Epithelial cell of esophagus (primary cell): ENCODE data around the gene AGK.

Source experiments
- DNase-seq: peaks from one replicate; pipeline ENCODE4 v3.0.0; 2010; ENCODE audit warnings: low read depth
- H3K4me3 ChIP-seq: 2 replicates; pipeline ENCODE4 v1.5.1; 2011; ENCODE audit warnings: mild to moderate bottlenecking, low read length, control low read depth
- TF ChIP-seq, protein P1 (sequence below): IDR thresholded peaks from 2 replicates; pipeline ENCODE4 v1.5.1; 2011; ENCODE audit warnings: low read depth, mild to moderate bottlenecking, low read length, control low read depth, inconsistent platforms; ENCODE audit not compliant: insufficient read depth; ENCODE audit errors: missing control alignments

Gene AGK

GRCh38 chr7:141624763-141625162 lies 73.6 kb downstream of the AGK start:
- DNase-seq, result no peak
- TF ChIP-seq, protein P1, sequence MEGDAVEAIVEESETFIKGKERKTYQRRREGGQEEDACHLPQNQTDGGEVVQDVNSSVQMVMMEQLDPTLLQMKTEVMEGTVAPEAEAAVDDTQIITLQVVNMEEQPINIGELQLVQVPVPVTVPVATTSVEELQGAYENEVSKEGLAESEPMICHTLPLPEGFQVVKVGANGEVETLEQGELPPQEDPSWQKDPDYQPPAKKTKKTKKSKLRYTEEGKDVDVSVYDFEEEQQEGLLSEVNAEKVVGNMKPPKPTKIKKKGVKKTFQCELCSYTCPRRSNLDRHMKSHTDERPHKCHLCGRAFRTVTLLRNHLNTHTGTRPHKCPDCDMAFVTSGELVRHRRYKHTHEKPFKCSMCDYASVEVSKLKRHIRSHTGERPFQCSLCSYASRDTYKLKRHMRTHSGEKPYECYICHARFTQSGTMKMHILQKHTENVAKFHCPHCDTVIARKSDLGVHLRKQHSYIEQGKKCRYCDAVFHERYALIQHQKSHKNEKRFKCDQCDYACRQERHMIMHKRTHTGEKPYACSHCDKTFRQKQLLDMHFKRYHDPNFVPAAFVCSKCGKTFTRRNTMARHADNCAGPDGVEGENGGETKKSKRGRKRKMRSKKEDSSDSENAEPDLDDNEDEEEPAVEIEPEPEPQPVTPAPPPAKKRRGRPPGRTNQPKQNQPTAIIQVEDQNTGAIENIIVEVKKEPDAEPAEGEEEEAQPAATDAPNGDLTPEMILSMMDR, result no peak
- no peak overlapping the region for H3K4me3 ChIP-seq

DNA sequence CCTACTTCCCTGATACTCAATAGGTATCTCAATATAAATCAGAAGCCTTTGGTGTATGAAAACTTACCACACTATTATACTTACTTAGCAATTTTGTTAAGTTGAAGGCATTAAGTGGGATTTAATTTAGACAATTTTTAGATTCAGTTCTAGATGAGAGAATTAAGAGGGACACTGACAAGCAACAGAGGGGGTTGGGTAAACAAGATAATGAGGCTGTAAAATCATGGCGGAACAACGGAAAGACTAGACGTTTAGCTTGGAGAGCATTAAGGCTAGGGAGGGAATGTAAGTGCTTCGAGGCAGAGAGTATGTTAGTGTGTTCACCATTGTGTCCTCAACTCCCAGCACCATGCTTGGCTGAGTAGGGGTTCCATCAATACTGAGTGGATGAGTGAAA lies 79.4 kb downstream of the AGK start:
- H3K4me3 ChIP-seq, result no peak overlapping the region
- no peak for DNase-seq
- TF ChIP-seq, protein P1, result no peak

DNA sequence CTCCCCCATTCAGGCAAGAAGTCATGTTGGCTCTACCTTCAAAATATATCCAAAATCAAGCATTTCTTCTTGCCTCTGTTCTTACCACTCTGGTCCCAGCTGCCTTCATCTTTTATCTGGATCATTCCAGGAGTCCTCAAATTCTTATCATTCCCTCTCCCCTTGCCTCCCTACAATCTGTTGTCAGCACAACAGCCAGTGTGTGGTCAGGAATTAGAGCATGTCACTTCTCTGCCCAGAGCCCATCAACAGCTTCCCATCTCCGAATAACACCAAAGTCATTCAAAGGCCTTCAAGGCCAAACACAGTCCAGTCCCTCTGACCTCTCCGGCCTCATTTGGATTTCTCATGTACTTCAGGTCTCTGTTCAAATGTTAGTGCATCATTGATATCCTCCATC lies 80.3 kb downstream of the AGK start:
- no peak for DNase-seq
- TF ChIP-seq, protein P1, result no peak
- no peak overlapping the region for H3K4me3 ChIP-seq

- H3K4me3 ChIP-seq, result no peak overlapping the region
- TF ChIP-seq, protein P1, result no peak
- no peak for DNase-seq
Observed at GRCh38 chr7:141634065-141634464, 82.9 kb downstream of the AGK start.

- no peak for DNase-seq
- TF ChIP-seq, protein P1, result no peak
- H3K4me3 ChIP-seq, result no peak overlapping the region
Observed at GRCh38 chr7:141636053-141636452, 84.8 kb downstream of the AGK start.

- no peak overlapping the region for H3K4me3 ChIP-seq
- TF ChIP-seq, protein P1, result no peak
- DNase-seq, result no peak
Observed at GRCh38 chr7:141640239-141640840, 89.1 kb downstream of the AGK start.

GRCh38 chr7:141641876-141642275 lies 90.7 kb downstream of the AGK start:
- DNase-seq, result no peak
- TF ChIP-seq, protein P1, result no peak
- no peak overlapping the region for H3K4me3 ChIP-seq
